Inflammatory macrophage (primary cell): ENCODE results near the gene PLD2.
"Not testable (repeated sequence)": the region's sequence is repeated elsewhere in the genome, so short reads cannot be mapped to it uniquely, and the experiment has no call there.

Experiments used
- DNase-seq, 2 donors: peaks; one replicate each; pipeline ENCODE4 v3.0.0-alpha.2; 2020 to 2022

PLD2 gene

GRCh38 chr17:4790705-4791088 is 16.3 kb upstream of the PLD2 start:
- no peak for DNase-seq

GRCh38 chr17:4795168-4795567 is 11.8 kb upstream of the PLD2 start:
- DNase-seq: no peak

DNA sequence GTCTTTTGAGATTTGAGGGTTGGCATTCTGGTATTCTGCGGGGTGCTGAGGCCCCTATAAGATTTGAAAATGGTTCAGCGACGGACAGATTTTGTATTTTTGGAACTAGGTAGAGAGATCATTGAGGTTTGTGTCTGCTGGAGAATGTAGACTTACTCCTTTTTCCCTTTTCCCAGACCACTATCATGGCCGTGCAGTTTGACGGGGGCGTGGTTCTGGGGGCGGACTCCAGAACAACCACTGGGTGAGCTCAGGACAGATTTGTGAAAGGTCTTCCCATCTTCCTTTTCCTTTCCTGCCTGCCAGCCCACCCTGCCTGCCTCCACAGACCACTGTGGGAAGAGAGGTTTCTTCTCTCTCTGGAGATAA is 10.4 kb upstream of the PLD2 start:
- peak; percentile 28 to 59 for DNase-seq

- DNase-seq: no peak
These were observed 6.3 kb upstream of the PLD2 start for GRCh38 chr17:4800462-4801196.

DNA sequence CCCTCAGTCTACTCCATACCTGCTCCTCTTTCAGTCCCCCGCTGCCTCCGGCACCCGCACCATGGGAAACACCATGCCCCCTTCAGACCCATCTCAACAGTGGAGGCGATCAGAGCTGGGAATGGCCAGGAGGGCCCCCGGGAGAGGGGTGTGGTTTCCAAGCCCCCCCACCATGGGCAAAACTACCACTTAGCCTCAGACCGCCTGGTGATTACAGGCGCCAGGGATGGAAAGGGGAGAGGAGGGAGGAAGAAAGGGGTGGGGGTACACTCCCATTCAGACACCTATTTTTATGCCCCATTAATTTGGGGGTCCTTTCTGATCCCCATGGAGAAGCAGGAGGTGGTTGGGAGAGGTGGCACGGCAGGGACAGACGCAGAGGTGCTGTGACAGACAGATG is 4.7 kb upstream of the PLD2 start, which contains the start of gene C17orf114:
Gene C17orf114 (minus strand): TSS at position 101 of the 400 bp plus-strand sequence.
- no peak for DNase-seq

DNA sequence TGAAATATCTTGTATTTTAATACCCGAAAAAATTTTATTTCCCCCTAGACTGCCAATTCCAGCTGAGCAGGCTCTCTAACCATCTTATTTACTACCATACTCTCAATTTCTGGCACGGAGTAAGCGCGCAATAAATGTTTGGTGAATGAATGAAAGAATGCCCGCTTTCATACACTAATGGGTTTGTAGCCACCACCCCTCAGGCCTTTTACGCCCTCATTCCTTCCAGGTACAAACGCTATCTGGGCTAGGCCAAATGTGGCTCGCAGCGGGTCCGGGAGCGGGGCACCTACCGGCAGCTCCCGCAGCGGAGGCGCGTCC is 536 bp upstream of the PLD2 start:
- DNase-seq: no peak

- DNase-seq: no peak
These were observed 839 bp downstream of the PLD2 start for GRCh38 chr17:4807605-4808377.

DNA sequence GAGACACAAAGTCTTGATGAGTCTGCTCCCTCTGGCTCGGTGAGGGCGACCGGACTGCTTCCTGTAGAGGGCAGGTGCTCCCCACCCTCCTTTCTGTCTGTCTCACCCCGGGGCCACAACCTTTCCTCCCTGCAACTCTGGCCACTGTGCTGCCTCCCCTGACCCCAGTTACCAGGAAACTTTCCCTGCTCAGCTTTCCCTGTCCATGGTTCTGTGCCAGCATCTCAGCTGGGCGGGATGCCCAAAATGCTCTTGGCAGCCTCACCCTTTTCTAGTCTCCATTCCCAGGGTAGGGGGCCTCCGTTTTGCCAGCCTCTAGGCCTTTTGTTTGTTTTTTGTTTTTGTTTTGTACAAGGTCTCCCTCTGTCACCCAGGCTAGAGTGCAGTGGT is 1.4 kb downstream of the PLD2 start:
- DNase-seq: no peak

- no peak for DNase-seq
These were observed 3.8 kb downstream of the PLD2 start for GRCh38 chr17:4810696-4811290.

DNA sequence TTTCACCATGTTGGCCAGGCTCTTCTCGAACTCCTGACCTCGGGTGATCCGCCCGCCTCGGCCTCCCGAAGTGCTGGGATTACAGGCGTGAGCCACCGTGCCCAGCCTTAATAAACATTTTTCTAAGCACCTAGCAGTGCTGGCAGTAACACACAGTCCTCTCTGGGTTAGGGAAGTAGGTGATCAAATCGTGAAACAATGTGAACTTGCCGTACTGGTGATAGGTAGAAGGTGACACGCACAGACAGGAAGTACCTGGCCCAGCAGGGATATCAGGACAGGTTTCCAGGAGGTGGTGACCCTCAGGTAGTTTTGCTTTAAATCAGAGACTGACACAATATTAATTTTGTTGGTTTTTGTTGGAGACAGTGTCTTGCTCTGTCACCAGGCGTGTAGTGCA is 4.5 kb downstream of the PLD2 start:
- DNase-seq: no peak

GRCh38 chr17:4812690-4813089 is 5.7 kb downstream of the PLD2 start:
- no peak for DNase-seq

DNA sequence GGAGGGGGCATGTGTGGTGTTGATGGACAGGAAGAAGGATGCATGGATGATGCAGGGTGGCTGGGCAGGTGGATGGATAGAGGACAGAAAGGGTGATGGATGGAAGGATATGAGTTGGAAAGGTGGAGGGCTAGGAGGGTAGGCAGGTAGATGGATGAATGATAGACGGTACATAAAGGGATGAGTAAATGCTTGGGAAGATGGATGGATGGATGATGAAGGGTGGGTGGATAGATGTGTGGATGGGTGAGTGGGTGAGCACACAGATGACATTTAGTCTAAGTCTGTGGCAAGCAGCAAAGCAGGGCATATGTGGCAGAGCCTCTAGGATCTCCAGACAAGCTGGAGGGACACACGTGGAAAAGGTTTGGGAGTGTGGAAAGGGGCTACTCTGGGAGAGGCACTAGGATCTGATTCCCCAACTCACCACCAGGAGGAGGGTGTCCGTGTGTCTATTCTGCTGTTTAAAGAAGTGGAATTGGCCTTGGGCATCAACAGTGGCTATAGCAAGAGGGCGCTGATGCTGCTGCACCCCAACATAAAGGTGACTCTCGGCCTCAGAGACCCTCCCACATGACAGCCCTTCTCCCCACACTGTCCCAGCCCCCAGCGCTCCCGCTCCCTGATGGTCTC is 8.2 kb downstream of the PLD2 start:
- peak in 1 of 2 donors; percentile 10 for DNase-seq

- DNase-seq: no peak
These were observed 9.9 kb downstream of the PLD2 start for GRCh38 chr17:4816826-4817225.

GRCh38 chr17:4818276-4818675 is 11.3 kb downstream of the PLD2 start:
- no peak for DNase-seq

GRCh38 chr17:4822835-4823234 is 15.9 kb downstream of the PLD2 start:
- DNase-seq: no peak

GRCh38 chr17:4823373-4824089 is 16.6 kb downstream of the PLD2 start:
- no peak for DNase-seq

- DNase-seq: no peak
These were observed 20.4 kb downstream of the PLD2 start for GRCh38 chr17:4827399-4827798.

DNA sequence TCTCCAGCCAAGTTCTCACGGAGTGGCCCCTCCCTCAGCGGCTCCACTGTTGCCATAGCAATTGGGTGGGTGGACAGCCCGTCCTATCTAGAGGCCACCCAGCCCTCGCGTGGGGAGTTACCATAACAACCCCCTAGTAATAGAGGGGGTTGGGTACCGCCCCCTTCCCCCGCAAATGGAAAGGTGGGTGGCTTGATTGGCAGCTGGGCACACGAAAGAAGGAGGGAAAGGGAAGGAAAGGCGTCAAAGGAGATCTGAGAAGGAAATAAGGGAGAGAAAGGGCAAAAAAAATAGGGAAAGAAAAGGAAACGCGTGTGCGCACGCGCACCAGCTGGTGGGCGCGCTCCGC is 25.9 kb downstream of the PLD2 start:
- DNase-seq: not testable (repeated sequence)

- DNase-seq: peak; percentile 91 to 95
These were observed 26.4 kb downstream of the PLD2 start, which contains the start of gene MINK1 for GRCh38 chr17:4833178-4833940. MINK1 (plus strand) TSS chr17:4833340; CDS start chr17:4833584, 244 bp downstream.

DNA sequence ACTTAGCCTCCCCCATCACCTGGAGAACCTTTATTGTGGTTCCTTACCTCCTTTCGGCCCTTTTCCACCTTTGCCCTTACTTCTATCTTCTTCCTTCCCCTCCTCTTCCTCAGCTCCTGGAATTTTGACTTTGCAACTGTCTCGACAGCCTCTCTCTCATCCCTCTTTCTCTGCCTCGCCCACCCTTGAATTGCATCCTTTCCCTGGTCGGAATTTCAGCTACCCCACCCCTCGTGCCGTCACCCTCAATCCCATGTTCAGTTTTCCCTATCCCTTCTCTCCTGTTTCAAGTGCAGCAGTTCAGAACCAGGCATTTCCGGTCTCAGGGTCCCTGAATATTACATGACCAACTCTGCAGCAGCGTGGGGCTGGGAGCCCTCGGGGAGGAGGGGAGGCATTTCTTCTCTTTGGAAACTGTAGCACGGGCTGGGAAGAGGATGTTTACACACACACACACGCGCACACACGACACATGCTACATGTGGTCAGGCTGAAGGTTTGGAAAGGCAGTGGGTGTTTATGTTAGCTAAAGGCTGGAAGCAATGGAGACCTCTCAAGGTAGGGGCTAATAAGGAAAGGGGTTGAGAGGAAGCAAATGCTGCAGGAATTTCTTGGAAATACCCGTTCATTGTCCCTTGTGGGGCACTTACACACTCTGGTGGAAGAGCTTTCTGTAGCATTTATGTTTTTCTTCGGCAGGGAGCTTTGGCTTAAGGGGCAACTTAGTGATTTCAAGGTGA is 27.2 kb downstream of the PLD2 start:
- peak; percentile 68 to 79 for DNase-seq

GRCh38 chr17:4834681-4835020 is 27.7 kb downstream of the PLD2 start:
- no peak for DNase-seq
